HEK293 (cell line): ENCODE measurements around the gene PET100.

Source experiments
- CTCF ChIA-PET: fragments of 350-600 bp; formaldehyde crosslinking; extraction: SDS; loops from one replicate; lab custom pipeline; 2021; ENCODE audit warnings: antibody characterized with exemption; lab: Yijun Ruan, JAX
- POLR2A ChIA-PET: fragments of 300-600 bp; formaldehyde crosslinking; extraction: SDS; loops from one replicate; lab custom pipeline; 2020; ENCODE audit warnings: antibody characterized with exemption, inconsistent platforms; lab: Yijun Ruan, JAX
- H3K27ac ChIP-seq: fragments of 200-500 bp; sonication (Bioruptor generic); 2 replicates; pipeline ENCODE4 v1.5.1; 2014; ENCODE audit warnings: low read depth, low read length, control low read depth, inconsistent platforms; ENCODE audit errors: extremely low read depth
- H3K36me3 ChIP-seq, 2 experiments: fragments of 200-500 bp in 1 of 2; sonication (Bioruptor generic) in 1 of 2; 1 replicate in 1 of 2; 2 replicates in 1 of 2; pipeline ENCODE4 v1.5.1; 2014 to 2017; ENCODE audit warnings: inconsistent platforms in 2 of 2, low read length in 2 of 2; ENCODE audit not compliant: control insufficient read depth in 2 of 2, insufficient read depth in 1 of 2
- H3K4me1 ChIP-seq: fragments of 200-500 bp; sonication (Bioruptor generic); 2 replicates; pipeline ENCODE4 v1.5.1; 2014; ENCODE audit warnings: mild to moderate bottlenecking, low read length, inconsistent platforms; ENCODE audit not compliant: control insufficient read depth, insufficient read depth
- H3K4me3 ChIP-seq: 2 replicates; pipeline ENCODE4 v1.5.1; 2011; ENCODE audit warnings: low read depth, mild to moderate bottlenecking, control low read depth, low read length, moderate library complexity
- H3K9me3 ChIP-seq: fragments of 200-500 bp; sonication (Bioruptor generic); 2 replicates; pipeline ENCODE4 v1.5.1; 2014; ENCODE audit warnings: low read depth, low read length, inconsistent platforms; ENCODE audit not compliant: control insufficient read depth, insufficient read depth
- BCL11B ChIP-seq: fragments of 450-650 bp; formaldehyde crosslinking; IDR thresholded peaks from 2 replicates; pipeline ENCODE4 v1.5.1; 2016; ENCODE audit warnings: low read depth, missing biosample characterization, missing genetic modification characterization
- OVOL3 ChIP-seq: fragments of 450-650 bp; formaldehyde crosslinking; IDR thresholded peaks from 2 replicates; pipeline ENCODE4 v1.5.1; 2016; ENCODE audit warnings: missing biosample characterization, missing genetic modification characterization
- SP2 ChIP-seq: fragments of 450-650 bp; formaldehyde crosslinking; IDR thresholded peaks from 2 replicates; pipeline ENCODE4 v1.5.1; 2016; ENCODE audit warnings: missing biosample characterization, missing genetic modification characterization
- ZBTB10 ChIP-seq: fragments of 450-650 bp; formaldehyde crosslinking; IDR thresholded peaks from 2 replicates; pipeline ENCODE4 v1.5.1; 2016; ENCODE audit warnings: missing biosample characterization, missing genetic modification characterization
- ZBTB6 ChIP-seq: fragments of 450-650 bp; formaldehyde crosslinking; IDR thresholded peaks from 2 replicates; pipeline ENCODE4 v1.5.1; 2017; ENCODE audit warnings: missing biosample characterization, missing genetic modification characterization
- ZBTB8A ChIP-seq: fragments of 450-650 bp; formaldehyde crosslinking; IDR thresholded peaks from 2 replicates; pipeline ENCODE4 v1.5.1; 2016; ENCODE audit warnings: missing biosample characterization, missing genetic modification characterization
- ZNF140 ChIP-seq: fragments of 450-650 bp; formaldehyde crosslinking; IDR thresholded peaks from 2 replicates; pipeline ENCODE4 v1.5.1; 2016; ENCODE audit warnings: missing biosample characterization, missing genetic modification characterization
- ZNF169 ChIP-seq: fragments of 450-650 bp; formaldehyde crosslinking; IDR thresholded peaks from 2 replicates; pipeline ENCODE4 v1.5.1; 2016; ENCODE audit warnings: missing biosample characterization, missing genetic modification characterization
- ZNF248 ChIP-seq: fragments of 450-650 bp; formaldehyde crosslinking; IDR thresholded peaks from 2 replicates; pipeline ENCODE4 v1.5.1; 2017; ENCODE audit warnings: missing biosample characterization, missing genetic modification characterization
- ZNF266 ChIP-seq: fragments of 450-650 bp; formaldehyde crosslinking; IDR thresholded peaks from 2 replicates; pipeline ENCODE4 v1.5.1; 2016; ENCODE audit warnings: missing biosample characterization, missing genetic modification characterization, low read depth
- ZNF488 ChIP-seq: fragments of 450-650 bp; formaldehyde crosslinking; IDR thresholded peaks from 2 replicates; pipeline ENCODE4 v1.5.1; 2016; ENCODE audit warnings: missing biosample characterization, missing genetic modification characterization
- ZNF513 ChIP-seq: fragments of 450-650 bp; IDR thresholded peaks from 2 replicates; pipeline ENCODE4 v1.5.1; 2018; ENCODE audit warnings: missing biosample characterization, missing genetic modification characterization
- ZNF596 ChIP-seq: fragments of 450-650 bp; IDR thresholded peaks from 2 replicates; pipeline ENCODE4 v1.5.0; 2018; ENCODE audit warnings: missing biosample characterization, mild to moderate bottlenecking, missing genetic modification characterization, moderate library complexity
- ZNF623 ChIP-seq: fragments of 450-650 bp; formaldehyde crosslinking; IDR thresholded peaks from 2 replicates; pipeline ENCODE4 v1.5.1; 2016; ENCODE audit warnings: missing biosample characterization, missing genetic modification characterization
- ZNF660 ChIP-seq: fragments of 450-650 bp; IDR thresholded peaks from 2 replicates; pipeline ENCODE4 v1.5.1; 2018; ENCODE audit warnings: missing biosample characterization, mild to moderate bottlenecking, missing genetic modification characterization
- ZNF670 ChIP-seq: fragments of 450-650 bp; formaldehyde crosslinking; IDR thresholded peaks from 2 replicates; pipeline ENCODE4 v1.5.1; 2016; ENCODE audit warnings: missing biosample characterization, missing genetic modification characterization, low read depth
- ZNF701 ChIP-seq: fragments of 450-650 bp; formaldehyde crosslinking; IDR thresholded peaks from 2 replicates; pipeline ENCODE4 v1.5.1; 2016; ENCODE audit warnings: missing biosample characterization, missing genetic modification characterization
- ZNF792 ChIP-seq: fragments of 450-650 bp; formaldehyde crosslinking; IDR thresholded peaks from 2 replicates; pipeline ENCODE4 v1.5.1; 2016; ENCODE audit warnings: missing biosample characterization, missing genetic modification characterization
- ZNF837 ChIP-seq: fragments of 450-650 bp; formaldehyde crosslinking; IDR thresholded peaks from 2 replicates; pipeline ENCODE4 v1.5.1; 2016; ENCODE audit warnings: missing biosample characterization, missing genetic modification characterization

Gene PET100

GRCh38 chr19:7612282-7613274, 17.0 kb upstream of the PET100 start:
- TF ChIP-seq ZBTB6 (tag by site-specific recombination) (no peak), ZNF169 (tag by site-specific recombination) (no peak), ZNF837 (tag by site-specific recombination) (no peak), ZNF670 (tag by site-specific recombination) (no peak), ZNF701 (tag by site-specific recombination) (no peak), ZBTB10 (tag by site-specific recombination) (no peak)
- Histone ChIP-seq H3K36me3 (peaks cover 8 to 55% of the 10 kb centered on the region in 2 experiments; a peak in 2 of 3 replicates), H3K27ac (no peak overlapping the region), H3K4me1 (no peaks in the 10 kb centered on the region), H3K9me3 (no peaks in the 10 kb centered on the region), H3K4me3 (no peak overlapping the region)
- CTCF ChIA-PET = no interaction called here
- POLR2A ChIA-PET = no interaction called here

- Histone ChIP-seq H3K36me3 (peaks cover 0 to 64% of the 10 kb centered on the region in 2 experiments; a peak in 2 of 3 replicates), H3K9me3 (no peaks in the 10 kb centered on the region), H3K4me3 (no peak overlapping the region)
- POLR2A ChIA-PET = no interaction called here
- TF ChIP-seq ZNF792 (tag by site-specific recombination) = 0 out of 2 replicates have a peak, but pooled peaks have one; percentile 46
- TF ChIP-seq ZBTB8A (tag by site-specific recombination) = no peak
- TF ChIP-seq, all 188 proteins: peak for 1
- Histone ChIP-seq H3K4me1 (no peaks in the 10 kb centered on the region; the same call in 1 of the 2 replicates), H3K27ac (no peak overlapping the region)
- CTCF ChIA-PET = no interaction called here
Observed at GRCh38 chr19:7614859-7615741, 14.5 kb upstream of the PET100 start.

- POLR2A ChIA-PET = interaction anchor here (0.7 kb wide), 1 partner anchor 31 kb away, joined by 4 read pairs; no protein-coding TSS in a partner anchor
- CTCF ChIA-PET = interaction anchor here (1.9 kb wide), 1 partner anchor 49 kb away, joined by 10 read pairs; no protein-coding TSS in a partner anchor
- H3K36me3 ChIP-seq = peaks cover 0 to 67% of the 10 kb centered on the region in 2 experiments; a peak in 2 of 3 replicates
- no peaks in the 10 kb centered on the region for H3K9me3 ChIP-seq
- H3K4me3 ChIP-seq = no peak overlapping the region
- H3K27ac ChIP-seq = no peak overlapping the region
- H3K4me1 ChIP-seq = no peaks in the 10 kb centered on the region; the same call in 1 of the 2 replicates
- TF ChIP-seq ZNF140 (tag by site-specific recombination) (no peak), ZNF488 (tag by site-specific recombination) (no peak), ZNF248 (tag by site-specific recombination) (no peak), ZNF266 (tag by site-specific recombination) (no peak), BCL11B (tag by site-specific recombination) (peak; percentile 32; the same call in 1 of the 2 replicates), ZNF513 (tag by site-specific recombination) (no peak), ZNF596 (tag by site-specific recombination) (no peak), ZNF623 (tag by site-specific recombination) (no peak), SP2 (0 out of 2 replicates have a peak, but pooled peaks have one; percentile 7), ZNF660 (tag by site-specific recombination) (no peak), OVOL3 (tag by site-specific recombination) (no peak)
Observed at GRCh38 chr19:7617172-7617571, 12.4 kb upstream of the PET100 start.
